GM21717 (cell line): Measurements from ENCODE around the gene DGKB.

Experiments used
- ATAC-seq: cut with Tn5 transposase; IDR thresholded peaks from one replicate; pipeline ENCODE4 v1.9.1; 2021; ENCODE audit warnings: mild to moderate bottlenecking, moderate library complexity; ENCODE audit not compliant: unreplicated experiment

Gene DGKB

GRCh38 chr7:14236834-14237233 lies 665.7 kb downstream of the DGKB start:
- ATAC-seq, result no peak

- ATAC-seq, result no peak
Observed at GRCh38 chr7:14235056-14235455, 667.5 kb downstream of the DGKB start.

- no peak for ATAC-seq
Observed at GRCh38 chr7:14233868-14234369, 668.6 kb downstream of the DGKB start.

GRCh38 chr7:14233076-14233867 lies 669.3 kb downstream of the DGKB start:
- no peak for ATAC-seq

- ATAC-seq, result no peak
Observed at GRCh38 chr7:14229047-14229446, 673.5 kb downstream of the DGKB start.

GRCh38 chr7:14228341-14228740 lies 674.2 kb downstream of the DGKB start:
- ATAC-seq, result no peak

GRCh38 chr7:14226126-14226525 lies 676.4 kb downstream of the DGKB start:
- ATAC-seq, result no peak

GRCh38 chr7:14219125-14219524 lies 683.4 kb downstream of the DGKB start:
- ATAC-seq, result no peak

- no peak for ATAC-seq
Observed at GRCh38 chr7:14218338-14218737, 684.2 kb downstream of the DGKB start.

GRCh38 chr7:14209896-14210484 lies 692.6 kb downstream of the DGKB start:
- ATAC-seq, result no peak

- no peak for ATAC-seq
Observed at GRCh38 chr7:14207711-14208110, 694.8 kb downstream of the DGKB start.

GRCh38 chr7:14207138-14207537 lies 695.4 kb downstream of the DGKB start:
- ATAC-seq, result no peak

- ATAC-seq, result no peak
Observed at GRCh38 chr7:14206121-14206520, 696.4 kb downstream of the DGKB start.

- ATAC-seq, result no peak
Observed at GRCh38 chr7:14201353-14201752, 701.2 kb downstream of the DGKB start.

- ATAC-seq, result no peak
Observed at GRCh38 chr7:14199336-14199735, 703.2 kb downstream of the DGKB start.

- no peak for ATAC-seq
Observed at GRCh38 chr7:14197280-14197679, 705.3 kb downstream of the DGKB start.

- no peak for ATAC-seq
Observed at GRCh38 chr7:14196555-14196954, 706.0 kb downstream of the DGKB start.

- ATAC-seq, result no peak
Observed at GRCh38 chr7:14195871-14196270, 706.7 kb downstream of the DGKB start.

- ATAC-seq, result no peak
Observed at GRCh38 chr7:14195079-14195478, 707.5 kb downstream of the DGKB start.

GRCh38 chr7:14191686-14192098 lies 710.9 kb downstream of the DGKB start:
- ATAC-seq, result no peak

GRCh38 chr7:14184292-14184864 lies 718.2 kb downstream of the DGKB start:
- ATAC-seq, result no peak

GRCh38 chr7:14179781-14180180 lies 722.8 kb downstream of the DGKB start:
- ATAC-seq, result no peak
